NCI-H187 (cell line): ENCODE results near the gene ASAP2.

ENCODE experiments used
- DNase-seq, 2 experiments: peaks; one replicate each; lab custom pipeline; 2025; lab: John Stamatoyannopoulos, UW

Gene ASAP2

GRCh38 chr2:9231291-9232165 is 24.9 kb downstream of the ASAP2 start:
- DNase-seq, result peak in 1 of 2 experiments; percentile 40

GRCh38 chr2:9232166-9232479 is 25.5 kb downstream of the ASAP2 start:
- DNase-seq, result no peak

GRCh38 chr2:9232886-9233285 is 26.3 kb downstream of the ASAP2 start:
- no peak for DNase-seq

- no peak for DNase-seq
Measured at GRCh38 chr2:9234680-9235146, 28.1 kb downstream of the ASAP2 start.

- DNase-seq, result no peak
Measured at GRCh38 chr2:9235147-9236044, 28.8 kb downstream of the ASAP2 start.

- DNase-seq, result no peak
Measured at GRCh38 chr2:9236045-9236344, 29.4 kb downstream of the ASAP2 start.

- DNase-seq, result no peak
Measured at GRCh38 chr2:9236867-9237266, 30.3 kb downstream of the ASAP2 start.

GRCh38 chr2:9237831-9238230 is 31.2 kb downstream of the ASAP2 start:
- DNase-seq, result no peak

- no peak for DNase-seq
Measured at GRCh38 chr2:9238591-9239326, 32.1 kb downstream of the ASAP2 start.

- no peak for DNase-seq
Measured at GRCh38 chr2:9239616-9240015, 33.0 kb downstream of the ASAP2 start.

GRCh38 chr2:9240745-9241144 is 34.1 kb downstream of the ASAP2 start:
- no peak for DNase-seq

GRCh38 chr2:9241233-9241632 is 34.6 kb downstream of the ASAP2 start:
- no peak for DNase-seq

GRCh38 chr2:9243357-9243756 is 36.7 kb downstream of the ASAP2 start:
- no peak for DNase-seq

GRCh38 chr2:9244985-9245544 is 38.5 kb downstream of the ASAP2 start:
- no peak for DNase-seq

GRCh38 chr2:9247177-9247576 is 40.6 kb downstream of the ASAP2 start:
- no peak for DNase-seq

- DNase-seq, result no peak
Measured at GRCh38 chr2:9247786-9248185, 41.2 kb downstream of the ASAP2 start.

- DNase-seq, result no peak
Measured at GRCh38 chr2:9248363-9248762, 41.8 kb downstream of the ASAP2 start.

- no peak for DNase-seq
Measured at GRCh38 chr2:9249020-9249800, 42.6 kb downstream of the ASAP2 start.

- no peak for DNase-seq
Measured at GRCh38 chr2:9250091-9250490, 43.5 kb downstream of the ASAP2 start.

GRCh38 chr2:9250498-9251153 is 44.0 kb downstream of the ASAP2 start:
- DNase-seq, result no peak
